ENCODE measurements around the gene CIAO1. TPM values are rescaled to one million over a fixed set of nuclear protein-coding genes. Genes with fewer than 3 reads are reported as not detected.
"Not testable (repeated sequence)": the region's sequence is repeated elsewhere in the genome, so short reads cannot be mapped to it uniquely, and the experiment has no call there.

Gene CIAO1
- total RNA-seq, 1 donor from 2014 or later, result 55.9 TPM

DNA sequence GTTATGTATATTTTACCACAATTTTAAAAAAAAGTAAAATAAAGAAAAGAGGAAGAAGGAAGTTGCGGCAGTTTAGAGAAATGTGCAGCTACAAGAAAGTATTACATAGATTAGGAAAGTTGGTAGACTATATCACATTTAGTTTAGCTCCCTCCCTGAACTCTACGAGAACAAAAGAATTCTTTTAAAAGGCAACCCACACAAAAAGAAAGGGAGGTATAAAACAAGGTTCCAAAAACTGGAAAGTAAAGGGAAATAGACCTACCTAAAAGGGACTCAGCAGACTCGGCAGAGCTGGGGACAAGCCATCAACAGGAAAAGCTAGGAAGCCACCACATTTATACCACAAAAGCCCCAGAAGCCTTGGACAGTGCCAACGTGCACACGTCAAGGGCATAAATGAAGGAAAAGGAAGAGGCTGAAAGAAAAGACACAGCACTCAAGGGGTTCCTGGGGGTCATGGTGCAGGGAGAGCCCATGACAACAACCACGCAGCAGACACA, 9.4 kb upstream of the CIAO1 start:
- Histone ChIP-seq H3K9me3 (ENCODE audit: low read depth) (no peaks in the 10 kb centered on the region), H3K36me3 (no peaks in the 10 kb centered on the region), H3K27ac (no peak overlapping the region), H3K9ac (no peak overlapping the region), H3K27me3 (no peaks in the 10 kb centered on the region), H3F3A (ENCODE audit: low read depth) (peaks cover 2% of the 10 kb centered on the region), H4K20me1 (ENCODE audit: low read depth) (peaks cover 5% of the 10 kb centered on the region), H3K79me2 (ENCODE audit: low read depth) (peaks cover 6% of the 10 kb centered on the region), H3K4me1 (no peaks in the 10 kb centered on the region), H2AFZ (replicated peaks) (no peak overlapping the region), H3K4me2 (no peak overlapping the region), H3K4me3 (no peak overlapping the region)
- Mint-ChIP-seq H3K27me3 (ENCODE audit: insufficient read depth, low read depth) (peaks cover 2% of the 10 kb centered on the region), H3K4me3 (no peak overlapping the region), H3K36me3 (peaks cover 12% of the 10 kb centered on the region), H3K27ac (no peak overlapping the region), H3K4me1 (peaks cover 22% of the 10 kb centered on the region), H3K9me3 (no peaks in the 10 kb centered on the region)
- TF ChIP-seq EZH2phosphoT487 (IDR thresholded peaks at IDR 0.05) (no peak), EZH2 (IDR thresholded peaks at IDR 0.05) (no peak)
- TF ChIP-seq, protein P1, sequence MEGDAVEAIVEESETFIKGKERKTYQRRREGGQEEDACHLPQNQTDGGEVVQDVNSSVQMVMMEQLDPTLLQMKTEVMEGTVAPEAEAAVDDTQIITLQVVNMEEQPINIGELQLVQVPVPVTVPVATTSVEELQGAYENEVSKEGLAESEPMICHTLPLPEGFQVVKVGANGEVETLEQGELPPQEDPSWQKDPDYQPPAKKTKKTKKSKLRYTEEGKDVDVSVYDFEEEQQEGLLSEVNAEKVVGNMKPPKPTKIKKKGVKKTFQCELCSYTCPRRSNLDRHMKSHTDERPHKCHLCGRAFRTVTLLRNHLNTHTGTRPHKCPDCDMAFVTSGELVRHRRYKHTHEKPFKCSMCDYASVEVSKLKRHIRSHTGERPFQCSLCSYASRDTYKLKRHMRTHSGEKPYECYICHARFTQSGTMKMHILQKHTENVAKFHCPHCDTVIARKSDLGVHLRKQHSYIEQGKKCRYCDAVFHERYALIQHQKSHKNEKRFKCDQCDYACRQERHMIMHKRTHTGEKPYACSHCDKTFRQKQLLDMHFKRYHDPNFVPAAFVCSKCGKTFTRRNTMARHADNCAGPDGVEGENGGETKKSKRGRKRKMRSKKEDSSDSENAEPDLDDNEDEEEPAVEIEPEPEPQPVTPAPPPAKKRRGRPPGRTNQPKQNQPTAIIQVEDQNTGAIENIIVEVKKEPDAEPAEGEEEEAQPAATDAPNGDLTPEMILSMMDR (IDR thresholded peaks at IDR 0.05), result no peak
- DNase-seq (ENCODE audit: low spot score), result no peak

DNA sequence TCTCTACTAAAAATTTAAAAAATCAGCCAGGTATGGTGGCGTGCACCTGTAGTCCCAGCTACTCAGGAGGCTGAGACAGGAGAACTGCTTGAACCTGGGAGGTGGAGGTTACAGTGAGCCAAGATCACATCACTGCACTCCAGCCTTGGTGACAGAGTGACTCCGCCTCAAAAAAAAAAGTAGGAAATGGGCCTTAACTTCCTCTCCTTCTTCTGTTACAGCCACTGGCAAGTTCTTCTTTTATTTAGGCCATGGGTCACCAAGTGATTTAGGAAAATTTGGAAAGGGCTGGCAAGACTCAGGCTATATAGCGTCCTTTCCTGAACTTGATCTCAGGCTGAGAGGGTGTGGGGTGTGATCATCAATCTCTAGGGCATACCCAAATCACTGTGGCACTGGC, 8.3 kb upstream of the CIAO1 start:
- H3K79me2 ChIP-seq (ENCODE audit: low read depth); H3K27me3 ChIP-seq; H3K4me3 ChIP-seq; H3K9me3 Mint-ChIP-seq; H3F3A ChIP-seq (ENCODE audit: low read depth); H3K4me2 ChIP-seq; H4K20me1 ChIP-seq (ENCODE audit: low read depth); H3K4me1 ChIP-seq; H3K27ac Mint-ChIP-seq; H3K9me3 ChIP-seq (ENCODE audit: low read depth); H3K36me3 ChIP-seq; DNase-seq (ENCODE audit: low spot score); H3K36me3 Mint-ChIP-seq; H3K27ac ChIP-seq; H3K9ac ChIP-seq; H2AFZ ChIP-seq (replicated peaks); H3K4me3 Mint-ChIP-seq; H3K27me3 Mint-ChIP-seq (ENCODE audit: insufficient read depth, low read depth): not testable (repeated sequence)
- peaks cover 15% of the 10 kb centered on the region for H3K4me1 Mint-ChIP-seq

DNA sequence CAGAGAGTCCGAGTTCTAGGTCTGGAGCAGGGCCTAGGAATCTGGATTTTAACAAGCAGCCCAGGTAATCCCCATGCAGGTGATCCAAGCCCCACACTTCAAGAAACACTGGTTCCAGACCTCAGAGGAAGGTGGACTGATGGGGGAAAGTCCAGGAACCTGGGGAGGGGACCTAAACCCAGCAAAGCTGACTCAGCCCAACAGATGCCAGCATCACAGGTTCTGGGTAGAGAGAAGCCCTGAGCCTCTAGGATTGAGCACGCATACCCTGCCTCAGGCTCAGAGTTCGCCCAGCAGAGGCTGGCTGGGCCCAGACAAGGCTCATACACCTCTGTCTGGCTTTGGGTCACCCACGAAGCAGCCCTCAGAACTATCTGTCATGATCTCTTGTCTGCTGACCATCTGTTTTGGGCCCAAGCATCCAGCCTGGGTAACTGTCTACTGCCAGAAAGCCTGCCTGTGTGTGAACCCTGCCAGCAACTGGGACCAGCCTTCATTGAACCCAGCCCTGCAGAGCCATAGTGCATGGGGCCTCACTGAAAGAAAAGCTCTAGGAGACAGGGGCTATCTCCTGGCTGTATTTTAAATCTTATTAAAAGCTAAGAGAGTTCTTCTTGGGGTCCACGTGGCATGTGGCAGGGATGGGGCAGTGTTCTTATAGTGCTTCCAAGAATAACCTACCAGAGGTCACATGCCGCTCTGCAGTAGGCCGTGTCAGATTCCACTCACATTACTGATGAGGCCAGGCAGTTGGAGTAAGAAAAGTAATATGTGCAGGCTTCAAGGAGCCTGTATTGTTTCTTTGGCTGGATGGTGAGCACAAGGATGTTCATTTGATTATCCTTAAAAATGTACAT, 7.6 kb upstream of the CIAO1 start:
- no peaks in the 10 kb centered on the region for H3K9me3 Mint-ChIP-seq
- H3F3A ChIP-seq (ENCODE audit: low read depth), result no peaks in the 10 kb centered on the region
- no peaks in the 10 kb centered on the region for H3K27me3 Mint-ChIP-seq (ENCODE audit: insufficient read depth, low read depth)
- no peaks in the 10 kb centered on the region for H3K9me3 ChIP-seq (ENCODE audit: low read depth)
- no peak overlapping the region for H2AFZ ChIP-seq (replicated peaks)
- no peaks in the 10 kb centered on the region for H3K36me3 ChIP-seq
- peaks cover 9% of the 10 kb centered on the region for H3K36me3 Mint-ChIP-seq
- no peak overlapping the region for H3K9ac ChIP-seq
- no peak overlapping the region for H3K27ac Mint-ChIP-seq
- peaks cover 7% of the 10 kb centered on the region for H3K79me2 ChIP-seq (ENCODE audit: low read depth)
- peaks cover 15% of the 10 kb centered on the region for H3K4me1 Mint-ChIP-seq
- H3K27me3 ChIP-seq, result no peaks in the 10 kb centered on the region
- no peaks in the 10 kb centered on the region for H3K4me1 ChIP-seq
- DNase-seq (ENCODE audit: low spot score), result no peak
- no peak overlapping the region for H3K4me3 ChIP-seq
- TF ChIP-seq EZH2 (IDR thresholded peaks at IDR 0.05), result no peak
- TF ChIP-seq, protein P1 (IDR thresholded peaks at IDR 0.05), result no peak
- no peak for TF ChIP-seq EZH2phosphoT487 (IDR thresholded peaks at IDR 0.05)
- H3K4me3 Mint-ChIP-seq, result no peak overlapping the region
- peaks cover 10% of the 10 kb centered on the region for H4K20me1 ChIP-seq (ENCODE audit: low read depth)
- H3K4me2 ChIP-seq, result no peak overlapping the region
- H3K27ac ChIP-seq, result no peak overlapping the region

DNA sequence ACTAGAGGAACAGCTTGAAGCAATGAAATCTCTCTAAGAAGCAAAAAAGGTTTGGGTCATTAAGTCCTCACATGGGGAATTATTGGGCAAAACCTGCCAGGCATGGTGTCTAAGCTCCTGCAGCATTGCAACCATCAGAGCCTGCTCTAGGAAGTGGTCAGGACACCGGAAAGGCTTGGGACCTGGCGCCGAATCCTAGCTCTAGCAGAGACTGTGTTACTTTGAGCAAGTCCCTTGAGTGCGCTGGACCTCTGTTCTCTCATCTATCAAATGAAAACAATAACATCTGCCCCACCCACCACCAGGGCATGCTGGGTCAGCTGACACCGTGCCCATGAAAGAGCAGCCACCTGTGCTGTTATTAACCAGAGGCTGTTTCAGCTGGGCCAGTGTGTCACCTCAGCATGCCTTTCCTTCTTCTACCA, 6.5 kb upstream of the CIAO1 start:
- Histone ChIP-seq H3K9ac (no peak overlapping the region), H4K20me1 (ENCODE audit: low read depth) (peaks cover 21% of the 10 kb centered on the region), H3K36me3 (no peaks in the 10 kb centered on the region), H3K4me1 (no peaks in the 10 kb centered on the region), H3K4me2 (no peak overlapping the region), H3K27me3 (no peaks in the 10 kb centered on the region), H3K79me2 (ENCODE audit: low read depth) (peaks cover 19% of the 10 kb centered on the region), H3K27ac (no peak overlapping the region), H2AFZ (replicated peaks) (no peak overlapping the region), H3K9me3 (ENCODE audit: low read depth) (no peaks in the 10 kb centered on the region), H3F3A (ENCODE audit: low read depth) (no peaks in the 10 kb centered on the region), H3K4me3 (no peak overlapping the region)
- Mint-ChIP-seq H3K36me3 (peaks cover 2% of the 10 kb centered on the region), H3K27ac (no peak overlapping the region), H3K9me3 (no peaks in the 10 kb centered on the region), H3K4me1 (peaks cover 24% of the 10 kb centered on the region), H3K4me3 (no peak overlapping the region), H3K27me3 (ENCODE audit: insufficient read depth, low read depth) (no peaks in the 10 kb centered on the region)
- TF ChIP-seq, protein P1 (IDR thresholded peaks at IDR 0.05), result no peak
- no peak for TF ChIP-seq EZH2phosphoT487 (IDR thresholded peaks at IDR 0.05)
- TF ChIP-seq EZH2 (IDR thresholded peaks at IDR 0.05), result no peak
- DNase-seq (ENCODE audit: low spot score), result no peak
